ENCODE data around the gene HIPK1.
"Not testable (repeated sequence)": the region's sequence is repeated elsewhere in the genome, so short reads cannot be mapped to it uniquely, and the experiment has no call there.

HIPK1 gene

DNA sequence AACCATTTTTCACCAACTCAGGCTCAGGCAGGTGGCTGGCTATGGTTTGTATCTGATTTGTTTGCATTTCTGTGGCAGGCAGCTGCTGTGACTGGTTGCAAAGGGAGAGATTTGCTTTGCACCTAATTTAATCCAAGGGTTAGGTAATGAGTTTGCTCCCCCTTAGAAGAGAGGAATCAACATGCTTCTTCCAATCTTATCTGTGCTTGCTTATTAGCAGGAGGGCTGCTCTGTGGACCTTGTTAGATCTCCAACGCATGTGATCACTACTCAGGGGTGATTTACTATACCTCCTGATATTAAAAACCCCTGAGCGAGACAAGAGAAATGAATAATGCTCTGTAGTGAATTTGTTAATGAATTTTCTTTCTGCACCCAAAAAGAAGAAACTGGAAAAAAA is 70.7 kb downstream of the HIPK1 start:
- Histone ChIP-seq H3K4me1 (ENCODE audit: insufficient read depth, insufficient read length) (peaks cover 7% of the 10 kb centered on the region), H3K4me3 (ENCODE audit: insufficient read length, low read depth) (no peak overlapping the region), H3K36me3 (ENCODE audit: insufficient read depth, insufficient read length, low read length) (no peaks in the 10 kb centered on the region), H3K27me3 (ENCODE audit: insufficient read depth, insufficient read length) (no peaks in the 10 kb centered on the region), H3K9me3 (ENCODE audit: insufficient read depth, low read length) (peaks cover 27% of the 10 kb centered on the region), H3K9ac (ENCODE audit: insufficient read length, low read depth) (no peak overlapping the region)
- TF ChIP-seq YY1 (IDR thresholded peaks at IDR 0.05; ENCODE audit: insufficient read depth, insufficient read length) (no peak), SUZ12 (IDR thresholded peaks at IDR 0.05; ENCODE audit: extremely low read depth, insufficient read depth, insufficient read length) (no peak), ZNF274 (IDR thresholded peaks at IDR 0.05; ENCODE audit: low read depth, low read length) (no peak)
- DNase-seq (ENCODE audit: low read depth, low spot score): no peak

DNA sequence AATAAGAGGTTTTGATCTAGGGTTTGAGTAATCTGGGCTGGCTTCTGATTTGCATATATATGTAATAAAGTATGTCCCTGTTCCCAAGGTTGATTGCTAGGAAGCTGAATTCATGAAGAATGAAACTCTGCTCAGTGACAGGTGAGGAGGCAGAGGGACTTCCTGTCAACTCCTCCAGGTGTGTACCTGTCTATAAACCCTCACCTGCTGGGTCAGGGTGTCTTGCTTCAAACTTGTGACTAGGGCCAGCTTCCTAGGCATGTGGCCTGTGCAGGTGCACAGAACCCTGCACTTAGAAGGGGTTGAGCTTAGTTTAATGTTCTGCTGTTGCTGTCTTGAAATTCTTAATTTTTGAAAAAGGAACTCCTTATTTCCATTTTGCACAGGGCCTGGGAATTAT is 71.3 kb downstream of the HIPK1 start:
- Histone ChIP-seq H3K4me1 (ENCODE audit: insufficient read depth, insufficient read length) (peaks cover 7% of the 10 kb centered on the region), H3K27me3 (ENCODE audit: insufficient read depth, insufficient read length) (no peaks in the 10 kb centered on the region), H3K4me3 (ENCODE audit: insufficient read length, low read depth) (no peak overlapping the region), H3K36me3 (ENCODE audit: insufficient read depth, insufficient read length, low read length) (no peaks in the 10 kb centered on the region), H3K9ac (ENCODE audit: insufficient read length, low read depth) (no peak overlapping the region), H3K9me3 (ENCODE audit: insufficient read depth, low read length) (peaks cover 27% of the 10 kb centered on the region)
- DNase-seq (ENCODE audit: low read depth, low spot score): no peak
- TF ChIP-seq ZNF274 (IDR thresholded peaks at IDR 0.05; ENCODE audit: low read depth, low read length): no peak
- TF ChIP-seq SUZ12 (IDR thresholded peaks at IDR 0.05; ENCODE audit: extremely low read depth, insufficient read depth, insufficient read length): no peak
- TF ChIP-seq YY1 (IDR thresholded peaks at IDR 0.05; ENCODE audit: insufficient read depth, insufficient read length): no peak

DNA sequence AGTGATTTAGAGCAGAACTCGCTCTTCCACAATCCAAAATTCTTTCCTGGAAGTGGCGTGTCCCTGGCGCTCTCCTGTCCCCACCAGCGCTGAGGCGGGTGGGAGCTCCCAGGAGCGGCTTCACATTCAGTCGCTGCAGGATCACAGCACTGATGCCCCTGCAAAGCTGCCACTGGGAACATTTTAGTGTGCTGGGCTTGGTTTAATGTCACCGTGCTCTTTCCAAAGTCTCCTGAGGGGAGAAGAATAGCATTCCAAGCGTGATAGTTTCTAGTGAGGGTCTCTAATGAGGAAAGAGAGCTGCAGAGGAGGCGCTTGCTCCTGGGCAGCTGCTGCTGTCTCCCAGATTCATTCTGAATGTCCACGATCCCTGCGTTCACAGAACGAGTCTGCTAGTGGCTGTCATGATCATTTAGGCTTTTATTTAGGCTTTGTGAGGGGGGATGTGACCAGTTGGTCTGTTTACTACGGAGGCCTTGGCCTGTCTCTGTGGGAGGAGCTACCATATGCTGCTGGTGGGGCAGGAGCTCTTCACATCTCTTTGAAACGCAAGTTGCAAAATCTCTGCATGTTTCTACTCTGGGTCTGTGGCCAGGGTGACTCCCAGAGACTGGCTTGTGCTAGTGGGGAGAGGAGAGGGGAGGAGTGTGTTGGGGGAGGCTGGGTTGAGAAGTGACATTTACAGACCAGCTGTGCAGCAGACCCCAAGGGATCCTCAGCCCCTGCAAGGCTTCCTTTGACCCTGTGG is 73.5 kb downstream of the HIPK1 start:
- no peak for DNase-seq (ENCODE audit: low read depth, low spot score)
- Histone ChIP-seq H3K27me3 (ENCODE audit: insufficient read depth, insufficient read length) (no peaks in the 10 kb centered on the region), H3K9ac (ENCODE audit: insufficient read length, low read depth) (peak overlapping the region; percentile 53), H3K4me3 (ENCODE audit: insufficient read length, low read depth) (no peak overlapping the region), H3K4me1 (ENCODE audit: insufficient read depth, insufficient read length) (peaks cover 7% of the 10 kb centered on the region), H3K36me3 (ENCODE audit: insufficient read depth, insufficient read length, low read length) (no peaks in the 10 kb centered on the region), H3K9me3 (ENCODE audit: insufficient read depth, low read length) (peaks cover 21% of the 10 kb centered on the region; the same call in 1 of the 2 replicates)
- no peak for TF ChIP-seq ZNF274 (IDR thresholded peaks at IDR 0.05; ENCODE audit: low read depth, low read length)
- no peak for TF ChIP-seq SUZ12 (IDR thresholded peaks at IDR 0.05; ENCODE audit: extremely low read depth, insufficient read depth, insufficient read length)
- TF ChIP-seq YY1 (IDR thresholded peaks at IDR 0.05; ENCODE audit: insufficient read depth, insufficient read length): no peak

DNA sequence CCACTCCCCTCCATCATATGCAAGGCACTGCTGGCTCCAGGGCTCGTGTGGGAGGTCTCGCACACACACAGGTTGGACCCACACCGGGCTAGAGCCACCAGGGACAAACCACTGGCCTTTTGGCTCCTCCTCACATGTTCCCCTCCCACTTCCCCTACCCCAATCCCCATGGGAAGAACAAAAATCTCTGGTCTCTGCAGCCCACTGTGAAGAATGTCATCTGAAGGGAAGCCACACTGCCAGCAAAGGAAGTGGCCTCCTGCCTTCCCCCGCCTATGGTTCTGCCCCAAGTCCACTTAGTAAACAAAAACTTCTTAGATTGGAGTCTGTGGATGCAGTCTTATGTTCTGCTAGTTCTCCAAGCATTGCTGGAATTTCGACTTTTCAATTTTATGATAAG is 74.3 kb downstream of the HIPK1 start:
- Histone ChIP-seq H3K4me1 (ENCODE audit: insufficient read depth, insufficient read length) (peaks cover 7% of the 10 kb centered on the region), H3K9ac (ENCODE audit: insufficient read length, low read depth) (peak overlapping the region; percentile 44), H3K27me3 (ENCODE audit: insufficient read depth, insufficient read length) (no peaks in the 10 kb centered on the region), H3K36me3 (ENCODE audit: insufficient read depth, insufficient read length, low read length) (no peaks in the 10 kb centered on the region), H3K9me3 (ENCODE audit: insufficient read depth, low read length) (peaks cover 21% of the 10 kb centered on the region; the same call in 1 of the 2 replicates), H3K4me3 (ENCODE audit: insufficient read length, low read depth) (no peak overlapping the region)
- TF ChIP-seq ZNF274 (IDR thresholded peaks at IDR 0.05; ENCODE audit: low read depth, low read length): no peak
- TF ChIP-seq YY1 (IDR thresholded peaks at IDR 0.05; ENCODE audit: insufficient read depth, insufficient read length): no peak
- TF ChIP-seq SUZ12 (IDR thresholded peaks at IDR 0.05; ENCODE audit: extremely low read depth, insufficient read depth, insufficient read length): no peak
- no peak for DNase-seq (ENCODE audit: low read depth, low spot score)

DNA sequence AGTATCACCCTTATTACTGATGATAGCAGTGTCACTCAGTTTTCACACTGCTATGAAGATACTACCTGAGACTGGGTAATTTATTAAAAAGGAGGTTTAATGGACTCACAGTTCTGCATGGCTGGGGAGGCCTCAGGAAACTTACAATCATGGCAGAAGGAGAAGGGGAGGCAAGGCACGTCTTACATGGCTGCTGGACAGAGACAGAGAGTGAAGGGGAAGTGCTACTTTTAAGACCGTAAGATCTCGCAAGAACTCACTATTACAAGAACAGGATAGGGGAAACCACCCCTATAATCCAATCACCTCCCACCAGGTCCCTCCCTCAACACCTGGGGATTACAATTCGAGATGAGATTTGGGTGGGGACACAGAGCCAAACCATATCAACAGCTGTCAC is 77.7 kb downstream of the HIPK1 start:
- not testable (repeated sequence) for H3K4me3 ChIP-seq (ENCODE audit: insufficient read length, low read depth); H3K36me3 ChIP-seq (ENCODE audit: insufficient read depth, insufficient read length, low read length); H3K27me3 ChIP-seq (ENCODE audit: insufficient read depth, insufficient read length); H3K9ac ChIP-seq (ENCODE audit: insufficient read length, low read depth); DNase-seq (ENCODE audit: low read depth, low spot score); H3K4me1 ChIP-seq (ENCODE audit: insufficient read depth, insufficient read length)
- peaks cover 21% of the 10 kb centered on the region; the same call in 1 of the 2 replicates for H3K9me3 ChIP-seq (ENCODE audit: insufficient read depth, low read length)

DNA sequence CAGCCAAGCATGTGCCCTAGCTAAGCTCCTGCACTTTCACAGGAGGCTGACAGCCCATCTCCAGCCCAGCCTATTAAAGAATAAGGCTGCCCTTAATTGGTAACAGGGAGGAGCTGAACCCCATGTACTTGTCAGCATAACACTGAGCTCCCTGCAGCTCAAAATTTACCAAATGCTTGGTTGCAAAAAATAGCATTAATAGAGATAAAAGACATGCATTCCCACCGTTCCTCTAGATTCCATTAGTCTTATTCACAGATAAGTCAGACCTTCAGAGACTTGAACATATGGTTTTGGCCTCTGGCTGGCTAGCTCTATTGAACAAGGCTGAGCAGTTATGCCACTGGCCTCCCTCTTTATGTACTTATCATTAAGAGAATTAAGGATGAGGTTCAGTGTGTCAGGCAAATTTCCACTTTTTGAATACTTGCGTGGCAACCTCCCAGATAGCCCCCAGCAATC is 79.4 kb downstream of the HIPK1 start:
- Histone ChIP-seq H3K9me3 (ENCODE audit: insufficient read depth, low read length) (peaks cover 21% of the 10 kb centered on the region; the same call in 1 of the 2 replicates), H3K4me3 (ENCODE audit: insufficient read length, low read depth) (no peak overlapping the region), H3K9ac (ENCODE audit: insufficient read length, low read depth) (no peak overlapping the region), H3K27me3 (ENCODE audit: insufficient read depth, insufficient read length) (no peaks in the 10 kb centered on the region), H3K36me3 (ENCODE audit: insufficient read depth, insufficient read length, low read length) (no peaks in the 10 kb centered on the region), H3K4me1 (ENCODE audit: insufficient read depth, insufficient read length) (no peaks in the 10 kb centered on the region)
- DNase-seq (ENCODE audit: low read depth, low spot score): no peak
- no peak for TF ChIP-seq SUZ12 (IDR thresholded peaks at IDR 0.05; ENCODE audit: extremely low read depth, insufficient read depth, insufficient read length)
- TF ChIP-seq YY1 (IDR thresholded peaks at IDR 0.05; ENCODE audit: insufficient read depth, insufficient read length): no peak
- no peak for TF ChIP-seq ZNF274 (IDR thresholded peaks at IDR 0.05; ENCODE audit: low read depth, low read length)

DNA sequence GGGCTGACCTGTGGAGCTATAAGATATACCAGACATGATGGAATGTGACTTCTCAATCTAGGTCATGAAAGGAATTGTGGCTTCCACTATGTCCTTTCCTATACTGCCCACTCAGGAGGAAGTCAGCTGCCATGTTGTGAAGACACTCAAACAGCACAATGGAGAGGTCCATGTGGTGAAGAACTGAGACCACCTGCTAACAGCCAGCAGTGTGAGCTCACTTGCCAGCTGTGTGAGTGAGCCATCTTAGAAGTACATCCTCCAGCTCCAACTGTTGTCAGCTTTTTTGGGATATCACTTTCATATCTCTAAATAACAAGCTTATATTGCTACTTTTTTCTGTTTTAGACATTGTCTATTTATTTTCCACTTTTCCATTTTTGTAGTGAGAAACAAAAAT is 79.9 kb downstream of the HIPK1 start:
- DNase-seq (ENCODE audit: low read depth, low spot score): no peak
- TF ChIP-seq SUZ12 (IDR thresholded peaks at IDR 0.05; ENCODE audit: extremely low read depth, insufficient read depth, insufficient read length): no peak
- no peak for TF ChIP-seq ZNF274 (IDR thresholded peaks at IDR 0.05; ENCODE audit: low read depth, low read length)
- TF ChIP-seq YY1 (IDR thresholded peaks at IDR 0.05; ENCODE audit: insufficient read depth, insufficient read length): no peak
- no peaks in the 10 kb centered on the region for H3K4me1 ChIP-seq (ENCODE audit: insufficient read depth, insufficient read length)

More for the DNA sequence above, 79.9 kb downstream of the HIPK1 start:
- no peaks in the 10 kb centered on the region for H3K36me3 ChIP-seq (ENCODE audit: insufficient read depth, insufficient read length, low read length)
- H3K4me3 ChIP-seq (ENCODE audit: insufficient read length, low read depth): no peak overlapping the region
- no peak overlapping the region for H3K9ac ChIP-seq (ENCODE audit: insufficient read length, low read depth)
- H3K27me3 ChIP-seq (ENCODE audit: insufficient read depth, insufficient read length): no peaks in the 10 kb centered on the region
- H3K9me3 ChIP-seq (ENCODE audit: insufficient read depth, low read length): peaks cover 21% of the 10 kb centered on the region; the same call in 1 of the 2 replicates
